GM19193 (cell line): Measurements from ENCODE around the gene FIS1.

ENCODE experiments used
- POLR2A ChIP-seq: IDR thresholded peaks from 4 replicates; pipeline ENCODE4 v1.6.1; 2011; ENCODE audit not compliant: insufficient read depth, insufficient read length; ENCODE audit errors: extremely low read depth

Gene FIS1

GRCh38 chr7:101248276-101248675 lies 3.4 kb upstream of the FIS1 start:
- TF ChIP-seq POLR2A = no peak

GRCh38 chr7:101245147-101245668 lies 327 bp upstream of the FIS1 start:
- TF ChIP-seq POLR2A = no peak

- TF ChIP-seq POLR2A = no peak
These were observed 1.1 kb downstream of the FIS1 start for GRCh38 chr7:101243646-101244374.

- no peak for TF ChIP-seq POLR2A
These were observed 3.2 kb downstream of the FIS1 start for GRCh38 chr7:101241443-101242349.

- TF ChIP-seq POLR2A = no peak
These were observed 3.9 kb downstream of the FIS1 start for GRCh38 chr7:101241015-101241363.

GRCh38 chr7:101240226-101241014 lies 4.5 kb downstream of the FIS1 start:
- no peak for TF ChIP-seq POLR2A

GRCh38 chr7:101239951-101240220 lies 5.0 kb downstream of the FIS1 start:
- no peak for TF ChIP-seq POLR2A

- TF ChIP-seq POLR2A = no peak
These were observed 5.5 kb downstream of the FIS1 start for GRCh38 chr7:101239191-101239950.

GRCh38 chr7:101238226-101239182 lies 6.4 kb downstream of the FIS1 start:
- no peak for TF ChIP-seq POLR2A

GRCh38 chr7:101237206-101238067 lies 7.4 kb downstream of the FIS1 start, which contains the start of gene CLDN15:
CLDN15 (minus strand) TSS chr7:101237802; CDS start chr7:101237581, 221 bp downstream.
- no peak for TF ChIP-seq POLR2A

- no peak for TF ChIP-seq POLR2A
These were observed 8.5 kb downstream of the FIS1 start for GRCh38 chr7:101236292-101236835.

GRCh38 chr7:101235522-101235921 lies 9.4 kb downstream of the FIS1 start:
- TF ChIP-seq POLR2A = no peak
